CD4-positive, alpha-beta T cell treated with Interleukin-17A for 4 hours (primary cell): ENCODE data around the gene MACROD2.

Source experiments
- DNase-seq: peaks from one replicate; pipeline ENCODE4 v3.0.0-alpha.2; 2020; ENCODE audit warnings: mixed read lengths

The MACROD2 gene

GRCh38 chr20:14553774-14554534 lies 558.6 kb downstream of the MACROD2 start:
- no peak for DNase-seq

DNA sequence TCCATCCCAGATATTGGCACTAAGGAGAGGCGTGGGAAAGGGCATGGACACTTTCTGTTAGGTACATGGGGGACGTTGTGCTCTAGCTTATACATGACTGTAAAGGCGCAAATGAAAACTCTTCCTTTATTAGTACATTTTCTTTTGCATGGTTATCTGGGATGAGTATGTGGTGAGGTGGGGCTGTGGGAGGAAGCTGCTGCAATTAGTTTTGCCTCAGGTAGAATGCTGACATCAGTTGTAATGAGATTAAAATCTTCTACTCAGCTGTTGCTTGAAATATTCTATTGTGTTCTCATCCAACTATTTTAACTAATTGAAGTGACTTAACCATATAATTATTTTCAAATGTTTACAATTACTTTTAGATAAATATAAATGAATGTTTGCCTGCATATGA lies 560.4 kb downstream of the MACROD2 start:
- no peak for DNase-seq

DNA sequence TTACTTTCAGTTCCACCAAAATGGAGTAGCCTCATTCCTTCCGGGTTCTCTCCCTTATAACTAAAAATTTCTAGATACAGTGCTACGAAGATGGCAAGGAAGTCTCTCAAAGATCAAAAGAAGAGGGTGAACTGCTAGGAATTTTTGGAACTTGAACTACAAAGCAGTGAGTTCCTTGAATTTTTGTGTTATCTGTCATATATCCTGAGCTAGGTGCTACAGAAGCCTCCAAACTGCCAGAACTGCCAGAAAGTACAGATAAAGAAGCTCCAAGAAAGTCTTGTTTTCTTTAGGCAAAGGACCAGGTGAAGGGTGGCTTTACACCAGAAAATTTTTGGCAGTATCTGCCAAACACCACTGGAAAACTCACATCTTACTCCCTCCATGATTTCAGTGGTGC lies 560.9 kb downstream of the MACROD2 start:
- DNase-seq: no peak

GRCh38 chr20:14559612-14560011 lies 564.3 kb downstream of the MACROD2 start:
- no peak for DNase-seq

DNA sequence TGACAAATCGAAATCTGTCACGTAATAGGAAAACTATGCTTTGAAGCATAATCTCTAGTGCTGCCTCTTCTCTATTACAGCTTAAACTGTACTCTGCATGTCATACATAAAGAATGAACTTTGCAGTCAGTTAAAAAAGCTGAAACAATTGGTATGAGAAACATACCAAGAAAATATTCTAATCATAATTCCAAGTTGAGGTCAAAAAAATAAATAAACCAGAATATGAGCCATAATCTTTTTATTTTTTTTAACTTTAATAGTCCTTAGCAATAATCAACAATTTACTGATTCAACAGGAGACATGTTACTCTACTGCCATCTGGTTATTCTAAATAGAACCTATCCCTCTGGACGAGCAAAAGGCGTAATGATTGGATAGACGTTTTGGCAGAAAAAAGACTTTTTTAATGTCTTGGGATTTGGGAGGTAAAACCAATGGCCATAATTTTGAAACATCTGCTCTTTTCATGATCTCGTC lies 566.5 kb downstream of the MACROD2 start:
- no peak for DNase-seq

DNA sequence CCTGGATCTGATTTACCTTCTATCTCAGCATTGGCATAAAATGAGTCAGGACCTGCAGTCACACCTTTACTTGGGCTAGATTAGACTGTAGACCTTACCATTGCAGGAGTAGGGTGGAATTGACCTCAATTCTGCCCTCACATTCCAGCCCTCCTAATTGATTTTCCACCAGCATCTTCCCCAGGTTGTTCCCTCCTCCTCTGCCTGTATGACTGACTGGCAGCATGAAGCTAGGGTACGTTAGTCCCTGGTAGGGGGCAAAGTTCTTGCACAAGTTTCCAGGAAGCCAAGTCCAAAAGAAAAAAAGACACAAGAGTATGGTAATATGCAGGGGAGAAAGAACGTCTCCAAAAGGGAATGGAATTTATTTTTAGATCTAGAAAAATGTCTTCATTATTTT lies 567.7 kb downstream of the MACROD2 start:
- no peak for DNase-seq

- DNase-seq: no peak
Observed at GRCh38 chr20:14566505-14566904, 571.2 kb downstream of the MACROD2 start.

- no peak for DNase-seq
Observed at GRCh38 chr20:14568225-14568624, 572.9 kb downstream of the MACROD2 start.

DNA sequence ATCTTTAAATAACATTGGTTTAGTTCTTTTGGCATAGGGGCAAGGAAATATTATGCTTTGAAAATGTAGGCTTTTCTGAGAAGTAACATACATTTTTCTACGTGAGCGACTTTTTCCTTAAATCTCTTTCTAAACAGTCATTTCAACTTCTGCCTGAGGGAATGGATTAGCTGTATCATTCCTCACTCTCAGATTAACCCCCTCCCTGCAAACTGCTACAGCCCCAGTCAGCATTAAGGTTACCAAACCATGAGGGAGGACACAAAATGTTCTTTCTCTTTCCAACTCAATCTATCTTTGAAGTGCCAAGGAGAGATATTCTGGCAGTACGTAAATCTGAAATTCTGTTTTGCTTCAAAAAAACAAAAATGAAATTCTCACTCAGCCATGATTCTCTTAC lies 573.4 kb downstream of the MACROD2 start:
- no peak for DNase-seq

DNA sequence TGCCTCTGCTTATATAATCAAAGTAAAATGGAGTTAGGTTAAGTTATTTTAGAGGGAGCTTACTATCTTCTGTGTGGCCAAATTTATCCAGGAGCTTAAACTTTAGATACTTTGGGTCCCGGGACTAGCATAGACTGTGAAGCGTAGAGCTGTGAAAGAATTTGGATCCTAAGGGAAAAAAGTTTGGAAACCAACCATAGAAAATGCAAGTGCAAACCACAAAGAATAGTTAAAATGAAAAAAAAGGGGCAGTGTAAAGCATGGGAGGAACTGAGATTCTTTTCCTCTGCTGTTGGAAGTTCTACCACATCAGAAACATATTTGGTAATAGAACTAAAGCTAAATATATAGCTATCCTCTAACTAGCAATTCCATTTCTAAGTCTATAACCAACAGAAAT lies 574.3 kb downstream of the MACROD2 start:
- no peak for DNase-seq

DNA sequence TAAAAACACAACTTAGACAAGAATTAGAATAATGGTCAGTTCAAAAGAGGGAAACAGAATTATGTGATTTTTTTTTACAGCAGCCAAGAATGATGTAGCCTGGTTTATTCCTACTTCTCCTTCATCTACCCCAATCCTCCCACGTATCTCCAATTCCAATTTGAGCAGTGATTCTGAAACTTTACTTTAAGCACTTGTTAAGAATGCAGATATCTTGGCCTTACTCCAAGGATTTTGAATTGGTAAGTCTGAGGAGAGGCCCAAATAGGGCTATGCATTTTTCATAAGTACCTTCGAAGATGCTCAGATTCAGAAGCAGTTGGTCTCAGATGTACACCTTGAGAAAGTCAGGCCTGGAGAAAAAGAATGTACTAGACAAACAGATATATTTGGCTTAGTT lies 575.5 kb downstream of the MACROD2 start:
- no peak for DNase-seq

DNA sequence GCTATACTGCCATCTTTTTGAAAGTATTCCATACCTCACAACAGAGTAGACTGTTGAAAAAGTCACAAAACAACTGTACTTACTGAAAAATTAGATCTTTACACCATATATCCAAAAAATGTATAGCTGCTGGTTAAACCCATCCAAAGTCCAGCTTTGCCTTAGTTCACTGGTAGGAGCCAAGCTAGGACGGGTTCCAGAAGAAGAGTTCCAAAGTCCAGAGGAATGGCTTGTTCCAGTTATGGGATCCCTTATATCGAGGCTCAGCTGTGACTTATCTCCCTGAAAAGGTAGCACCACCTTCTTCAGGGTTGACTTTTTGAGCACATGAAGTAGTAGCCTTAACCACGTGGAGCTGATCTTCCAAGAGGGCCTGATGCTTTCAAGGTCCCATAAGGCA lies 578.4 kb downstream of the MACROD2 start:
- no peak for DNase-seq

- DNase-seq: no peak
Observed at GRCh38 chr20:14576196-14576877, 581.0 kb downstream of the MACROD2 start.

DNA sequence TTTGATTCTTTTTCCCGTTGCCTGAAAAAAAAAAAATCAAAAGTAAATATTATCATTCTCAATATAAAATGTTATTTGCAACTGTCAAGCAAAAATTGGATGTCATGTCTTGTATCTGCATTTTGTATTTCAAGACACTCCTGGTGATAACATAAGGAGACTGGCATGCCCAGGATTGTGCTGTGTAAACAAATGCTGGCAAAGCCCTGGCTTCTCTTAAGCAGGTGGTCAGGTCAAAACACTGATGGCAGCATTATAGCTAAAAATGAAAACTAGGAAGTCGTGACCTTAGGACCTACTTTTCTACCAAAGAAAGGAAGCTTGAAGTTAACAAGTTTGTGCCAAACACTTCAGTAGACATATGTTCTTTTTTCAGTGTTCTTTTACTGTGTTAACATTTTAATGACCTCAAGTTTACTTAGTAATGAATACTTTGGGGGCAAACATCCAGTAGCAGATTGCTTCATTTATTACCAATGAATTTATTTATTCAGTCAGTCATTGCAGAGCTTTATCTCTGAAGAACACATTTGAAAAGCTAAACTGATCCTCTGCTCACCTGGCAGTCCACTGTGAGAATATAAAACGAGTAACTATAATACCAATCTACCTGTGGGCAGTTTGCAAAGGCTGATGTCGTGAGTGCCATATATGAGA lies 585.2 kb downstream of the MACROD2 start:
- no peak for DNase-seq

GRCh38 chr20:14581731-14582130 lies 586.4 kb downstream of the MACROD2 start:
- DNase-seq: no peak

GRCh38 chr20:14582855-14583254 lies 587.5 kb downstream of the MACROD2 start:
- DNase-seq: no peak

DNA sequence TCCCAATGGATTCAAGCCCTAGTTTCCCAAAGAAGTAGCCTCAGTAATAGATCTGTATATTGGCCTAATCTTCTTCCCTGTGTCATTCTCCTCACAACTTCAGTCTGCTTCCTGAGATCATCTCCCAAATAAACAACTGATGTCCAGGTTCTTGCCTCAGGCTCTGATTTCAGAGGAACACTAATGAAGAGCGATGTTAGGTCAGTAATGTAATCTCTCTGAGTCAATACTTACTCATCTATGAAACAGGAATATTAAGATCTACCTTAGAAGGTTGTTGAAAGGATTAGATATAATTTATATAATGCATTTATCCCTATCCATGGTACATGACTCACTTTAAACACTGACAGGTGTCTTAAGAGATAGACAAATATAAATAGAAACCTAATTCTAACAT lies 588.1 kb downstream of the MACROD2 start:
- DNase-seq: no peak

- DNase-seq: no peak
Observed at GRCh38 chr20:14589383-14589782, 594.1 kb downstream of the MACROD2 start.

- DNase-seq: no peak
Observed at GRCh38 chr20:14595051-14595450, 599.7 kb downstream of the MACROD2 start.

- no peak for DNase-seq
Observed at GRCh38 chr20:14597206-14597715, 601.9 kb downstream of the MACROD2 start.

DNA sequence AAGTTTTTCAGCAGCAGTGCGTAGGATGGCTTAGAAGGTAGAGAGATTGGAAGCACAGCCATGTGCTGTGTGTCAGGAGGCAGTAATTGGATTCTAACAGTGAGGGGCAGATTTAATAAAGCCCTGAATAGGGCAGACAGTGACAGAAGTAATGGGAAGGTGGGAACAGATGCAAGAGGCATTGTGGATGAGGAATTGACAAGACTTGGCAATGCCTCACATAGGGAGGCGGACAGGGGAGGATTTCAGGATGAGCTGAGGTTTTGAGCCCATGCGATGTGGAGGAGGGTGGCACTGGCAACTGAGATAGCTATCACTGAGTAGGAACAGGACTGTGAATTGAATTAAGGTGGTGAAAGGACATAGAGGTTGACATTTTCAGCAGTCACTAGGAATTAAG lies 604.3 kb downstream of the MACROD2 start:
- no peak for DNase-seq

DNA sequence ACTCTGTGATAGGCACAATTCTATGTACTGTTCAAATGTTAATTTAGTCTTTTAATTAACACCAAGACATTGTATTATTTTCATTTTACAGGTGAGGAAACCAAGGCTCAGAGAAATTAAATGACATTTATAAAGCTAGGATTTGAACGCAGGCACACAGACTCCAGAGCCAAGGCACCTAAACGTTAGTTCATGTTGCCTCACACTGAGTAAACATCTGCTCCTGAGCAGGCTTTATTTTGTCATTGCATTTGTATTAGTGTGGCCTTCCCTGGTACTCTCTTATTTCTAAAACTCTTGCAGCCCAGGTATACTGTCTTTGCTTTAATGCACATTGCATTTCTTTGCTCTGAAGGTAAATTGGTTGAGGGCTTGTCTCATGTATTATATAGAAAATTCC lies 605.2 kb downstream of the MACROD2 start:
- DNase-seq: no peak

- no peak for DNase-seq
Observed at GRCh38 chr20:14604143-14604542, 608.8 kb downstream of the MACROD2 start.
